ENCODE results near the gene KLC1. TPM values are rescaled to one million over a fixed set of nuclear protein-coding genes. Genes with fewer than 3 reads are reported as not detected.

Gene KLC1
- total RNA-seq, 1 experiment from 2014 or later: 216 TPM

DNA sequence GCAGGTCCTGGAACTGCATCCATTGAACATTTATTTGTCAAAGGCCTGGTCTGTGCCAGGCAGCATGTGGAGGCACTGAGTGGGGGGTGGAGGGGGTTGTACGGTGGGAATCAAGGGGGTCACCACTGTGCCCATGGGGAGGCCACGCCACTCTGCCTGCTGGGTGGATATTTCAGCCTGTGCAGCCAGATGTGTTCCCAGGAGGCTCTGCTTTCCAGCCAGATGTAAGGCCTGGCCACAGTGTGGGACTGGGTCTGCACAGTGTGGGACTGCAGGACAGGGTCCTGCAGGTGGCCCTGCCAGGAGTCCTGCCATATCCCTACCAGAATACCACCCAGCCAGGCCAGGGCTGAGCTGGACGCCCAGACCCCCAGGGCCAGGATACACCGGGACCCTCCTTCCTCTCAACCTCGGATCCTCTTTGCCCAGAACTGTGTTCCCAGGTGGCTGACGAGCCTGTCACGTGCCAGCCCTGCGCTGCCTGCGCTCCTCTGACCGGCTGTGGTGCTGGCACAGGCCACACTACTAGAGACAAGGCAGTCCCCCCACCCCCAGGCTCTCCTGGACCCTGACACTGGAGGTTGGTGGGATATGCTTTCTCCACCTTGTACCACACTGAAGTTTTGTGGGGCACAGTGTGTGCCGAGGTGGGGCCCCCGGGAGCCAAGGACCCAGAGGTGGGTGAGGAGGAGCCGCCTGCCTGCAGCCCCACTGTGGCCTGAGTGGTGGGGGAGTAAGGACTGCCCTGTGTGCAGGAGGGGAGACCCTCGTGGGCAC lies 68.8 kb downstream of the KLC1 start:
- peaks cover 59% of the 10 kb centered on the region for H3K36me3 Mint-ChIP-seq (ENCODE audit: insufficient read depth, unreplicated experiment)
- ChIA-PET CTCF (no interaction called here), POLR2A (interaction anchor here (0.7 to 1.4 kb wide), 2 partner anchors 14 to 16 kb away, joined by 3 read pairs; no protein-coding TSS in a partner anchor)
- no peaks in the 10 kb centered on the region for H3K9me3 Mint-ChIP-seq (ENCODE audit: unreplicated experiment)
- BruUV-seq (replicated peaks): no TSS peak
- H3K4me3 Mint-ChIP-seq (ENCODE audit: unreplicated experiment): no peak overlapping the region
- no peak for DNase-seq (ENCODE audit: unreplicated experiment)
- peaks cover 14% of the 10 kb centered on the region for H3K4me1 Mint-ChIP-seq (ENCODE audit: insufficient read depth, unreplicated experiment)
- intact Hi-C loops (cut with micrococcal nuclease): no loop called here
- peak overlapping the region; percentile 61 for H3K27ac Mint-ChIP-seq (ENCODE audit: low read depth, unreplicated experiment)
- TF ChIP-seq CTCF (IDR thresholded peaks at IDR 0.05; ENCODE audit: unreplicated experiment): no peak
- no peaks in the 10 kb centered on the region for H3K27me3 Mint-ChIP-seq (ENCODE audit: insufficient read depth, unreplicated experiment)

DNA sequence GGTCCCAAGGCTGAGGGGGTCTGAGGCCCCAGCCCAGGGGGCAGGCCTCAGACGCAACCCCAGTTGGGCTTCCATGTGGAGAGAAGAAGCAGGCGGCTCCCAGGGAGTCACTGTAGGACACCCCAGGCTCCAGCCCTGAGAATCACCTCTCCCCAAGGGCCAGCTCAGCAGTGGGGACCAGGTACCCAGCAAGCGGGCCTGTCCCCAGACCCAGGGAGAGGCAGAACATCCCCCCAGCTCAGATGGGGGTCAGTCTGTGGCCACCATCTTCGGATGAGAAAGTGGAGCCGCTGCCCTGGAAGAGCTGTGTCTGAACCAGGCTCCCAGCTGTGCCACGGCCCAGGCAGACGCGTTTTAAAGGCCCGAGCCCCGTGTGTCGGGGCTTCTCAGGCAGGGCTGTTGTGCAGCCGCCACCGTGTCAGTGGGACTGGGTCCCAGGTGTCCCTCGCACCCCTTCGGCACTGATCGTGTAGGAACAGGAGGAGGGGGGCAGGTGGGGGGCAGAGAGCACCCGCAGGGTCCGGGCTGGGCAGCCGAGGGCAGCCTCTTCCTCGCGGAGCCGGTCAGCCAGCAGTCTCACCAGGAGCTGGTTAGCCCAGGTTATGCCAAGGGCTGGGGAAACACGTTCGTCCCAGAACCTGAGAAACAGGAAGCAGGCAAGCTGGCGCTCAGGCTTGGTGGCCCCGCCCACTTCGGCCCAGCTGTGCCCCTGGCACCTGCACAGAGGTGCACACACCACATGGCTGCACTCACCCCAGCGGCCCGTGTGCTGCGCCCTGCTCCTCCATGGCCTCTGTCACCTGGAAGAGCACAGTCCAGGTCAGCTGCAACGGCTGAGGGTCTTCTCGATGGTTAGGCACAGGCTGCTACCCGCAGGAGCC lies 69.6 kb downstream of the KLC1 start:
- Mint-ChIP-seq H3K4me3 (ENCODE audit: unreplicated experiment) (no peak overlapping the region), H3K4me1 (ENCODE audit: insufficient read depth, unreplicated experiment) (peaks cover 8% of the 10 kb centered on the region), H3K36me3 (ENCODE audit: insufficient read depth, unreplicated experiment) (peaks cover 59% of the 10 kb centered on the region), H3K27ac (ENCODE audit: low read depth, unreplicated experiment) (peak overlapping the region; percentile 61), H3K9me3 (ENCODE audit: unreplicated experiment) (no peaks in the 10 kb centered on the region), H3K27me3 (ENCODE audit: insufficient read depth, unreplicated experiment) (no peaks in the 10 kb centered on the region)
- BruUV-seq (replicated peaks): no TSS peak
- no peak for DNase-seq (ENCODE audit: unreplicated experiment)
- intact Hi-C loops (cut with micrococcal nuclease): no loop called here
- no peak for TF ChIP-seq CTCF (IDR thresholded peaks at IDR 0.05; ENCODE audit: unreplicated experiment)
- POLR2A ChIA-PET: interaction anchor here (0.7 to 1.4 kb wide), 2 partner anchors 13 to 15 kb away, joined by 3 read pairs; no protein-coding TSS in a partner anchor
- CTCF ChIA-PET: interaction anchor here (0.6 kb wide), 1 partner anchor 83 kb away, joined by 3 read pairs; no protein-coding TSS in a partner anchor

DNA sequence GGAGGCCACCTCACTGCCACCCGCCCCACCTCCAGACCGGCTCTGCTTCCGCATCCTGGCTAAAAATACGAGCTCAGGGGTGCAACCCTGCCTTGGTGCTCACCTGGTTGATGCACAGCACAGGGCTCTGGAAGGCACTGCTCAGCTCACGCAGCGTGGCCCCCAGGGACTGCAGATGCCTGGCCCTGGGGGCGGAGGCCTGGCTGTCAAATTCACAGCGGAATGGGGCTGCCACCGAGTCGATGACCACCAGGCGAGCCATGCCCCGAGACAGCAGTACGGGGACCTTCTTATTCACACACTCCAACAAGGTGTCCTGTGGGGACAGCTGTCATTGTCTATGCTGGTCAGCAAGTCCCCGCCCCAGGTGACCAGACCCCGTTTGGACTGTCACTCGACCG lies 70.2 kb downstream of the KLC1 start:
- no TSS peak for BruUV-seq (replicated peaks)
- Mint-ChIP-seq H3K27me3 (ENCODE audit: insufficient read depth, unreplicated experiment) (no peaks in the 10 kb centered on the region), H3K27ac (ENCODE audit: low read depth, unreplicated experiment) (no peak overlapping the region), H3K4me1 (ENCODE audit: insufficient read depth, unreplicated experiment) (peaks cover 5% of the 10 kb centered on the region), H3K36me3 (ENCODE audit: insufficient read depth, unreplicated experiment) (peaks cover 52% of the 10 kb centered on the region), H3K9me3 (ENCODE audit: unreplicated experiment) (no peaks in the 10 kb centered on the region), H3K4me3 (ENCODE audit: unreplicated experiment) (no peak overlapping the region)
- no peak for DNase-seq (ENCODE audit: unreplicated experiment)
- CTCF ChIA-PET: interaction anchor here (0.6 kb wide), 1 partner anchor 83 kb away, joined by 3 read pairs; no protein-coding TSS in a partner anchor
- POLR2A ChIA-PET: interaction anchor here (1.4 kb wide), 1 partner anchor 12 kb away, joined by 3 read pairs; no protein-coding TSS in a partner anchor
- no peak for TF ChIP-seq CTCF (IDR thresholded peaks at IDR 0.05; ENCODE audit: unreplicated experiment)
- intact Hi-C loops (cut with micrococcal nuclease): no loop called here

All from MCF 10A (cell line).